Loucy (cell line): ENCODE measurements around the gene SOST.

Experiments
- H2AFZ ChIP-seq: fragments of 200-600 bp; sonication (generic); 2 replicates; pipeline ENCODE4 v1.6.0; 2016; ENCODE audit warnings: antibody characterized with exemption, mild to moderate bottlenecking, low read length, moderate library complexity
- H3F3A ChIP-seq: fragments of 200-600 bp; 2 replicates; pipeline ENCODE4 v1.6.0; 2016; ENCODE audit warnings: antibody characterized with exemption, low read depth, mild to moderate bottlenecking
- H3K27me3 ChIP-seq: fragments of 200-600 bp; sonication (generic); 2 replicates; pipeline ENCODE4 v1.6.1; 2014; ENCODE audit warnings: low read length, mild to moderate bottlenecking; ENCODE audit not compliant: insufficient read depth, poor library complexity, severe bottlenecking
- H3K36me3 ChIP-seq: fragments of 200-600 bp; sonication (generic); 2 replicates; pipeline ENCODE4 v1.6.1; 2016; ENCODE audit warnings: low read length; ENCODE audit not compliant: insufficient read depth
- H3K4me1 ChIP-seq: fragments of 200-600 bp; sonication (generic); 2 replicates; pipeline ENCODE4 v1.5.1; 2014; ENCODE audit warnings: low read length, mild to moderate bottlenecking; ENCODE audit not compliant: insufficient read depth, poor library complexity, severe bottlenecking
- H3K4me2 ChIP-seq: fragments of 200-600 bp; sonication (generic); 2 replicates; pipeline ENCODE4 v1.6.0; 2014; ENCODE audit warnings: antibody characterized with exemption, low read length, low read depth, mild to moderate bottlenecking; ENCODE audit not compliant: poor library complexity, severe bottlenecking
- H3K4me3 ChIP-seq: fragments of 200-600 bp; sonication (generic); 2 replicates; pipeline ENCODE4 v1.5.1; 2014; ENCODE audit warnings: low read length, mild to moderate bottlenecking, mixed read lengths; ENCODE audit not compliant: poor library complexity, severe bottlenecking
- H3K79me2 ChIP-seq: fragments of 200-600 bp; sonication (generic); 2 replicates; pipeline ENCODE4 v1.6.1; 2014; ENCODE audit warnings: low read length; ENCODE audit not compliant: insufficient read depth
- H3K9ac ChIP-seq: fragments of 200-600 bp; sonication (generic); 2 replicates; pipeline ENCODE4 v1.6.0; 2014; ENCODE audit warnings: mild to moderate bottlenecking, low read depth, low read length, moderate library complexity; ENCODE audit not compliant: poor library complexity, severe bottlenecking
- H3K9me2 ChIP-seq: fragments of 200-600 bp; sonication (generic); replicated peaks from 2 replicates; pipeline ENCODE4 v1.6.1; 2016; ENCODE audit warnings: low read depth, low read length, mixed read lengths
- H3K9me3 ChIP-seq: fragments of 200-600 bp; sonication (generic); 2 replicates; pipeline ENCODE4 v1.6.1; 2014; ENCODE audit warnings: mild to moderate bottlenecking, antibody characterized with exemption, low read length, low read depth; ENCODE audit not compliant: insufficient read depth
- H4K20me1 ChIP-seq: fragments of 200-600 bp; sonication (generic); 2 replicates; pipeline ENCODE4 v1.6.0; 2014; ENCODE audit warnings: antibody characterized with exemption, low read length, mild to moderate bottlenecking; ENCODE audit not compliant: insufficient read depth, poor library complexity, severe bottlenecking
- EZH2phosphoT487 ChIP-seq: fragments of 200-600 bp; IDR thresholded peaks from 2 replicates; pipeline ENCODE4 v1.6.1; 2018; ENCODE audit warnings: antibody characterized with exemption, mild to moderate bottlenecking, moderate library complexity, borderline replicate concordance
- TF ChIP-seq, protein P1 (sequence below): fragments of 200-600 bp; sonication (generic); conservative IDR thresholded peaks from 2 replicates; pipeline ENCODE4 v1.5.1; 2014; ENCODE audit warnings: mild to moderate bottlenecking, antibody characterized with exemption, low read length

Gene SOST

DNA sequence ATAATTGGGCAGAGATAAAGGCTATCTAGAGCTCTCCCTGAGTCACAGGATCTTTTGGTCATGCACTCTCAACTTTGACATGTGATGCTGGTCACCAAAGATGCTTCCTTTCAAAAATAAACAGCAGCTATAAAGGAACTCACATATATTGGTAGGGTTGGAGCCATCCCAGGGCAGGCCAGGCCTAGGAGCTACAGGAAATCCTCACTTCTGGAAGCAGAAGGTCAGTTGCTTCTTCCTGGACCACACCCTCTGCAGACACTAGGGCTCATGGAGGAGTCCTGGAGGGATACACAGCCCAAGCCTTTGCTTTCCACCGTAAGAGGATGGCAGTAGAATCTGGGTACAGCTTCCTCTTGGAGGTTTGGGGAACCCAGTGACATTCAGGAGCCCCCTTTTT, 24.6 kb downstream of the SOST start:
- H3K9me3 ChIP-seq, result no peaks in the 10 kb centered on the region

GRCh38 chr17:43732958-43733357, 25.6 kb downstream of the SOST start:
- Histone ChIP-seq H3K27me3 (peaks cover 3% of the 10 kb centered on the region), H3K79me2 (no peaks in the 10 kb centered on the region), H3K9me2 (no peaks in the 10 kb centered on the region), H3K4me3 (no peak overlapping the region), H3K4me2 (no peak overlapping the region), H3F3A (no peaks in the 10 kb centered on the region), H3K9ac (no peak overlapping the region), H2AFZ (no peak overlapping the region), H4K20me1 (no peaks in the 10 kb centered on the region), H3K9me3 (no peaks in the 10 kb centered on the region), H3K4me1 (no peaks in the 10 kb centered on the region), H3K36me3 (no peaks in the 10 kb centered on the region)
- no peak for TF ChIP-seq EZH2phosphoT487
- TF ChIP-seq, protein P1, sequence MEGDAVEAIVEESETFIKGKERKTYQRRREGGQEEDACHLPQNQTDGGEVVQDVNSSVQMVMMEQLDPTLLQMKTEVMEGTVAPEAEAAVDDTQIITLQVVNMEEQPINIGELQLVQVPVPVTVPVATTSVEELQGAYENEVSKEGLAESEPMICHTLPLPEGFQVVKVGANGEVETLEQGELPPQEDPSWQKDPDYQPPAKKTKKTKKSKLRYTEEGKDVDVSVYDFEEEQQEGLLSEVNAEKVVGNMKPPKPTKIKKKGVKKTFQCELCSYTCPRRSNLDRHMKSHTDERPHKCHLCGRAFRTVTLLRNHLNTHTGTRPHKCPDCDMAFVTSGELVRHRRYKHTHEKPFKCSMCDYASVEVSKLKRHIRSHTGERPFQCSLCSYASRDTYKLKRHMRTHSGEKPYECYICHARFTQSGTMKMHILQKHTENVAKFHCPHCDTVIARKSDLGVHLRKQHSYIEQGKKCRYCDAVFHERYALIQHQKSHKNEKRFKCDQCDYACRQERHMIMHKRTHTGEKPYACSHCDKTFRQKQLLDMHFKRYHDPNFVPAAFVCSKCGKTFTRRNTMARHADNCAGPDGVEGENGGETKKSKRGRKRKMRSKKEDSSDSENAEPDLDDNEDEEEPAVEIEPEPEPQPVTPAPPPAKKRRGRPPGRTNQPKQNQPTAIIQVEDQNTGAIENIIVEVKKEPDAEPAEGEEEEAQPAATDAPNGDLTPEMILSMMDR, result no peak

More for the DNA sequence above, 24.6 kb downstream of the SOST start:
- no peak overlapping the region for H3K4me2 ChIP-seq
- H2AFZ ChIP-seq, result no peak overlapping the region
- H3K9ac ChIP-seq, result no peak overlapping the region
- no peaks in the 10 kb centered on the region for H3K79me2 ChIP-seq
- H3K4me1 ChIP-seq, result no peaks in the 10 kb centered on the region
- no peaks in the 10 kb centered on the region for H3K36me3 ChIP-seq
- H3K27me3 ChIP-seq, result peaks cover 5% of the 10 kb centered on the region
- TF ChIP-seq, protein P1, result no peak
- TF ChIP-seq EZH2phosphoT487, result no peak
- H3K9me2 ChIP-seq, result no peaks in the 10 kb centered on the region
- no peaks in the 10 kb centered on the region for H3F3A ChIP-seq
- H3K4me3 ChIP-seq, result no peak overlapping the region
- H4K20me1 ChIP-seq, result no peaks in the 10 kb centered on the region

- H3K4me1 ChIP-seq, result no peaks in the 10 kb centered on the region
Observed at GRCh38 chr17:43728081-43728480, 30.5 kb downstream of the SOST start.

More at GRCh38 chr17:43728081-43728480, 30.5 kb downstream of the SOST start:
- no peaks in the 10 kb centered on the region for H3F3A ChIP-seq
- TF ChIP-seq, protein P1, result no peak
- TF ChIP-seq EZH2phosphoT487, result no peak
- no peaks in the 10 kb centered on the region for H3K9me3 ChIP-seq
- H3K79me2 ChIP-seq, result no peaks in the 10 kb centered on the region
- H3K4me2 ChIP-seq, result no peak overlapping the region
- no peaks in the 10 kb centered on the region for H3K36me3 ChIP-seq
- no peak overlapping the region for H3K9ac ChIP-seq
- no peaks in the 10 kb centered on the region for H3K9me2 ChIP-seq
- no peaks in the 10 kb centered on the region for H3K27me3 ChIP-seq
- H4K20me1 ChIP-seq, result no peaks in the 10 kb centered on the region
- H3K4me3 ChIP-seq, result no peak overlapping the region
- H2AFZ ChIP-seq, result no peak overlapping the region
